Stimulated activated CD8-positive, alpha-beta memory T cell treated with anti-CD3 and anti-CD28 coated beads, Interleukin-12 subunit alpha, Interleukin-12 subunit beta, amount 100 ng/mL, for 24 hours (primary cell): Measurements from ENCODE around the gene NDUFS1.
"Not testable (repeated sequence)": the region's sequence is repeated elsewhere in the genome, so short reads cannot be mapped to it uniquely, and the experiment has no call there.

Experiments used
- DNase-seq: peaks from one replicate; pipeline ENCODE4 v3.0.0-alpha.2; 2020; ENCODE audit errors: extremely low read depth

Gene NDUFS1

GRCh38 chr2:206159346-206160124, at the start of gene NDUFS1, which contains the start of gene EEF1B2:
Gene NDUFS1, minus strand, starts transcription at chr2:206159444. Its CDS starts 5,766 bp downstream, at chr2:206153678.
Gene EEF1B2, plus strand, starts transcription at chr2:206159895. Its CDS starts 85 bp downstream, at chr2:206159980.
- DNase-seq: peak; percentile 93

- no peak for DNase-seq
Measured at GRCh38 chr2:206208900-206209299, 49.7 kb upstream of the NDUFS1 start.

- DNase-seq: not testable (repeated sequence)
Measured at GRCh38 chr2:206207316-206207715, 48.1 kb upstream of the NDUFS1 start.

GRCh38 chr2:206204710-206205109, 45.5 kb upstream of the NDUFS1 start:
- no peak for DNase-seq

GRCh38 chr2:206203331-206203730, 44.1 kb upstream of the NDUFS1 start:
- no peak for DNase-seq

- DNase-seq: no peak
Measured at GRCh38 chr2:206202446-206202845, 43.2 kb upstream of the NDUFS1 start.

GRCh38 chr2:206201075-206201848, 42.0 kb upstream of the NDUFS1 start:
- DNase-seq: no peak

- no peak for DNase-seq
Measured at GRCh38 chr2:206198677-206199076, 39.4 kb upstream of the NDUFS1 start.

GRCh38 chr2:206193671-206194357, 34.6 kb upstream of the NDUFS1 start:
- DNase-seq: no peak

- DNase-seq: no peak
Measured at GRCh38 chr2:206192157-206192556, 32.9 kb upstream of the NDUFS1 start.

GRCh38 chr2:206190689-206191088, 31.4 kb upstream of the NDUFS1 start:
- DNase-seq: no peak

- DNase-seq: no peak
Measured at GRCh38 chr2:206190111-206190510, 30.9 kb upstream of the NDUFS1 start.

GRCh38 chr2:206189691-206190090, 30.4 kb upstream of the NDUFS1 start:
- no peak for DNase-seq

- not testable (repeated sequence) for DNase-seq
Measured at GRCh38 chr2:206181526-206181925, 22.3 kb upstream of the NDUFS1 start.

- no peak for DNase-seq
Measured at GRCh38 chr2:206176901-206177300, 17.7 kb upstream of the NDUFS1 start.

GRCh38 chr2:206176121-206176520, 16.9 kb upstream of the NDUFS1 start:
- DNase-seq: no peak

- DNase-seq: no peak
Measured at GRCh38 chr2:206173147-206173546, 13.9 kb upstream of the NDUFS1 start.

- not testable (repeated sequence) for DNase-seq
Measured at GRCh38 chr2:206171624-206172397, 12.6 kb upstream of the NDUFS1 start.

GRCh38 chr2:206168230-206168629, 9.0 kb upstream of the NDUFS1 start:
- DNase-seq: not testable (repeated sequence)

- no peak for DNase-seq
Measured at GRCh38 chr2:206164261-206164862, 5.1 kb upstream of the NDUFS1 start.

GRCh38 chr2:206163251-206163880, 4.1 kb upstream of the NDUFS1 start:
- no peak for DNase-seq
